Measurements from ENCODE around the gene PAX6. TPM values are rescaled to one million over a fixed set of nuclear protein-coding genes. Genes with fewer than 3 reads are reported as not detected.

Gene PAX6
- total RNA-seq, 1 donor from 2014 or later: 30.7 TPM

GRCh38 chr11:31786996-31787685, 24.0 kb downstream of the PAX6 start:
- peak overlapping the region; percentile 97 for H3K27ac Mint-ChIP-seq (ENCODE audit: unreplicated experiment)
- H3K4me3 Mint-ChIP-seq (ENCODE audit: unreplicated experiment): peak overlapping the region; percentile 82
- H3K9me3 Mint-ChIP-seq (ENCODE audit: unreplicated experiment): peaks cover 2% of the 10 kb centered on the region
- H3K36me3 Mint-ChIP-seq (ENCODE audit: unreplicated experiment): no peaks in the 10 kb centered on the region
- H3K27me3 Mint-ChIP-seq (ENCODE audit: unreplicated experiment): peaks cover 5% of the 10 kb centered on the region
- TF ChIP-seq, protein P1, sequence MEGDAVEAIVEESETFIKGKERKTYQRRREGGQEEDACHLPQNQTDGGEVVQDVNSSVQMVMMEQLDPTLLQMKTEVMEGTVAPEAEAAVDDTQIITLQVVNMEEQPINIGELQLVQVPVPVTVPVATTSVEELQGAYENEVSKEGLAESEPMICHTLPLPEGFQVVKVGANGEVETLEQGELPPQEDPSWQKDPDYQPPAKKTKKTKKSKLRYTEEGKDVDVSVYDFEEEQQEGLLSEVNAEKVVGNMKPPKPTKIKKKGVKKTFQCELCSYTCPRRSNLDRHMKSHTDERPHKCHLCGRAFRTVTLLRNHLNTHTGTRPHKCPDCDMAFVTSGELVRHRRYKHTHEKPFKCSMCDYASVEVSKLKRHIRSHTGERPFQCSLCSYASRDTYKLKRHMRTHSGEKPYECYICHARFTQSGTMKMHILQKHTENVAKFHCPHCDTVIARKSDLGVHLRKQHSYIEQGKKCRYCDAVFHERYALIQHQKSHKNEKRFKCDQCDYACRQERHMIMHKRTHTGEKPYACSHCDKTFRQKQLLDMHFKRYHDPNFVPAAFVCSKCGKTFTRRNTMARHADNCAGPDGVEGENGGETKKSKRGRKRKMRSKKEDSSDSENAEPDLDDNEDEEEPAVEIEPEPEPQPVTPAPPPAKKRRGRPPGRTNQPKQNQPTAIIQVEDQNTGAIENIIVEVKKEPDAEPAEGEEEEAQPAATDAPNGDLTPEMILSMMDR (IDR thresholded peaks at IDR 0.05; ENCODE audit: partially characterized antibody, unreplicated experiment): no peak
- H3K4me1 Mint-ChIP-seq (ENCODE audit: low read depth, unreplicated experiment): peaks cover 46% of the 10 kb centered on the region
- DNase-seq: peak; percentile 70

DNA sequence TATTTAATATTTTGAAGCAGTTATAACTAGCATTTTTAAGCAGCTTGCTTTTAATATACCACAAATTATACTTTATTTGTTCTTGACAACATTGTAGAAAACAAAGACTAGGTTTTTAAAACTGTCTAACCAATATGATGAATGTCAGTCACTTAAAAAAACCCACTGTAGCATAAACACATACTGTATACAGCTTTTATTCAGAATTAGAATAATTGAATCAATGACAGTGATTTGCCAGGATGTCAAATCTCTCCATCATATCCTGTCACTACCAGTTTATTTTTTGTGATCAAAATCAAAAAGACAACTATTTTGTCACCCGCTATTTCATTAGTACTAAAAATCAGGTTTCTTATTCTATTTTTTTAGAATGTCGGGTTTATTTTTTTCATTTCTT, 26.5 kb downstream of the PAX6 start:
- Mint-ChIP-seq H3K9me3 (ENCODE audit: unreplicated experiment) (peaks cover 2% of the 10 kb centered on the region), H3K4me1 (ENCODE audit: low read depth, unreplicated experiment) (peaks cover 51% of the 10 kb centered on the region)
- TF ChIP-seq, protein P1 (IDR thresholded peaks at IDR 0.05; ENCODE audit: partially characterized antibody, unreplicated experiment): no peak

GRCh38 chr11:31783252-31783651, 27.9 kb downstream of the PAX6 start:
- H3K9me3 Mint-ChIP-seq (ENCODE audit: unreplicated experiment): peaks cover 2% of the 10 kb centered on the region

More for the DNA sequence above, 26.5 kb downstream of the PAX6 start:
- H3K27me3 Mint-ChIP-seq (ENCODE audit: unreplicated experiment): peaks cover 5% of the 10 kb centered on the region
- no peaks in the 10 kb centered on the region for H3K36me3 Mint-ChIP-seq (ENCODE audit: unreplicated experiment)
- H3K27ac Mint-ChIP-seq (ENCODE audit: unreplicated experiment): no peak overlapping the region
- no peak for DNase-seq
- no peak overlapping the region for H3K4me3 Mint-ChIP-seq (ENCODE audit: unreplicated experiment)

GRCh38 chr11:31782257-31782656, 28.9 kb downstream of the PAX6 start:
- Mint-ChIP-seq H3K4me1 (ENCODE audit: low read depth, unreplicated experiment) (peaks cover 35% of the 10 kb centered on the region), H3K9me3 (ENCODE audit: unreplicated experiment) (peaks cover 2% of the 10 kb centered on the region), H3K27me3 (ENCODE audit: unreplicated experiment) (peaks cover 2% of the 10 kb centered on the region), H3K4me3 (ENCODE audit: unreplicated experiment) (no peak overlapping the region), H3K27ac (ENCODE audit: unreplicated experiment) (no peak overlapping the region), H3K36me3 (ENCODE audit: unreplicated experiment) (no peaks in the 10 kb centered on the region)
- TF ChIP-seq, protein P1 (IDR thresholded peaks at IDR 0.05; ENCODE audit: partially characterized antibody, unreplicated experiment): no peak
- DNase-seq: no peak

More at GRCh38 chr11:31783252-31783651, 27.9 kb downstream of the PAX6 start:
- TF ChIP-seq, protein P1 (IDR thresholded peaks at IDR 0.05; ENCODE audit: partially characterized antibody, unreplicated experiment): no peak
- Mint-ChIP-seq H3K27me3 (ENCODE audit: unreplicated experiment) (peaks cover 5% of the 10 kb centered on the region), H3K36me3 (ENCODE audit: unreplicated experiment) (no peaks in the 10 kb centered on the region), H3K4me1 (ENCODE audit: low read depth, unreplicated experiment) (peaks cover 45% of the 10 kb centered on the region), H3K4me3 (ENCODE audit: unreplicated experiment) (no peak overlapping the region), H3K27ac (ENCODE audit: unreplicated experiment) (peak overlapping the region; percentile 14)
- DNase-seq: no peak

GRCh38 chr11:31780480-31780971, 30.6 kb downstream of the PAX6 start:
- Mint-ChIP-seq H3K4me1 (ENCODE audit: low read depth, unreplicated experiment) (peaks cover 18% of the 10 kb centered on the region), H3K4me3 (ENCODE audit: unreplicated experiment) (no peak overlapping the region), H3K36me3 (ENCODE audit: unreplicated experiment) (no peaks in the 10 kb centered on the region), H3K27ac (ENCODE audit: unreplicated experiment) (no peak overlapping the region), H3K27me3 (ENCODE audit: unreplicated experiment) (peaks cover 2% of the 10 kb centered on the region), H3K9me3 (ENCODE audit: unreplicated experiment) (peaks cover 2% of the 10 kb centered on the region)
- DNase-seq: no peak
- TF ChIP-seq, protein P1 (IDR thresholded peaks at IDR 0.05; ENCODE audit: partially characterized antibody, unreplicated experiment): no peak

All from glutamatergic neuron (in vitro differentiated cells).